Gastroesophageal sphincter (tissue), 4 donors: ENCODE data around the gene ADAMTS4. TPM values are rescaled to one million over a fixed set of nuclear protein-coding genes. Genes with fewer than 3 reads are reported as not detected.

Source experiments
- ATAC-seq: fragments of 150-250 bp; one replicate; pipeline ENCODE4 v1.9.1; 2016; ENCODE audit warnings: mild to moderate bottlenecking, moderate library complexity
- H3K27ac ChIP-seq, 4 donors: fragments of 200-600 bp; sonication (generic) in 3 of 4; 1 replicate in 3 of 4; 2 replicates in 1 of 4; pipeline ENCODE4 v1.5.1; 2016 to 2019
- H3K27me3 ChIP-seq: fragments of 200-600 bp; sonication (generic); one replicate; pipeline ENCODE4 v1.5.1; 2019
- H3K36me3 ChIP-seq, 2 donors: fragments of 200-600 bp; sonication (generic); one replicate each; pipeline ENCODE4 v1.5.1; 2019; ENCODE audit warnings: control low read depth in 1 of 2
- H3K4me1 ChIP-seq, 3 donors: fragments of 200-600 bp; sonication (generic); 1 replicate in 2 of 3; 2 replicates in 1 of 3; pipeline ENCODE4 v1.5.1; 2016 to 2019; ENCODE audit warnings: control low read depth in 2 of 3
- H3K4me3 ChIP-seq, 2 donors: fragments of 200-600 bp; sonication (generic); one replicate each; pipeline ENCODE4 v1.5.1; 2019; ENCODE audit warnings: mild to moderate bottlenecking in 1 of 2, moderate library complexity in 1 of 2
- H3K9me3 ChIP-seq, 3 donors: fragments of 200-600 bp; sonication (generic); one replicate each; pipeline ENCODE4 v1.5.1; 2017 to 2019; ENCODE audit warnings: control low read depth in 2 of 3
- CTCF ChIP-seq, 4 experiments: fragments of 200-600 bp in 2 of 4; fragments of 450-650 bp in 2 of 4; sonication (generic) in 1 of 4; IDR thresholded peaks; one replicate each; pipeline ENCODE4 v1.5.1; 2017 to 2019; ENCODE audit warnings: antibody characterized with exemption in 4 of 4, mild to moderate bottlenecking in 2 of 4, moderate library complexity in 2 of 4
- EP300 ChIP-seq: sonication (generic); formaldehyde crosslinking; IDR thresholded peaks from one replicate; pipeline ENCODE4 v1.6.1; 2017; ENCODE audit warnings: antibody characterized with exemption, mild to moderate bottlenecking
- POLR2A ChIP-seq, 2 donors: fragments of 450-650 bp; IDR thresholded peaks; one replicate each; pipeline ENCODE4 v1.6.1; 2017; ENCODE audit warnings: antibody characterized with exemption in 2 of 2, mild to moderate bottlenecking in 2 of 2, moderate library complexity in 1 of 2
- POLR2AphosphoS5 ChIP-seq: sonication (generic); formaldehyde crosslinking; IDR thresholded peaks from one replicate; pipeline ENCODE4 v1.6.1; 2017; ENCODE audit warnings: antibody characterized with exemption
- WGBS, 2 donors: methylation state at CpG; one replicate each; pipeline ENCODE4 v1.1.5; 2018; ENCODE audit warnings: low coverage in 1 of 2; 5-methylcytosine and 5-hydroxymethylcytosine counted together
- total RNA-seq, 4 donors: library from RNA; depleted of rRNA; stranded (reverse); fragments of >200 nt; gene quantifications; one replicate each; pipeline ENCODE4 v1.1.0, GENCODE V29; 2016

The ADAMTS4 gene
- total RNA-seq, 4 donors from 2014 or later: 3.7 to 60.6 (median 6.7) TPM

- Histone ChIP-seq H3K27me3 (no peaks in the 10 kb centered on the region), H3K9me3 (no peaks in the 10 kb centered on the region), H3K4me3 (peak within 1 kb of the TSS; percentile 56 to 81), H3K36me3 (peaks cover 0 to 30% of the 10 kb centered on the region in 2 donors), H3K27ac (peak within 1 kb of the TSS; percentile 94 to 97 (median 96)), H3K4me1 (peaks cover 0 to 92% (median 49%) of the 10 kb centered on the region in 3 donors)
- TF ChIP-seq POLR2A (IDR thresholded peaks at IDR 0.05) (peak; percentile 51 to 60), CTCF (IDR thresholded peaks at IDR 0.05) (no peak), EP300 (no peak), POLR2AphosphoS5 (peak; percentile 79)
- 0% methylated on average over 13 to 16 of the region's 53 CpGs for WGBS, 2 donors
- peak; percentile 90 for ATAC-seq
Measured at GRCh38 chr1:161201836-161202712, 3.2 kb upstream of the ADAMTS4 start, which contains the start of gene NDUFS2. TSS of gene NDUFS2 (plus strand) at chr1:161202367. CDS start at chr1:161202386, 19 bp downstream.

- TF ChIP-seq EP300 (no peak), CTCF (IDR thresholded peaks at IDR 0.05) (no peak), POLR2AphosphoS5 (peak; percentile 50), POLR2A (IDR thresholded peaks at IDR 0.05) (no peak)
- H3K9me3 ChIP-seq: no peaks in the 10 kb centered on the region
- H3K27ac ChIP-seq: peak overlapping the region; percentile 94 to 97 (median 96)
- H3K36me3 ChIP-seq: peaks cover 0 to 21% of the 10 kb centered on the region in 2 donors
- 8% methylated on average over 12 of the region's 13 CpGs; no CpG with 5 or more reads in 1 of the 2 donors for WGBS, 2 donors
- H3K4me3 ChIP-seq: peak overlapping the region; percentile 31 to 81
- H3K4me1 ChIP-seq: peaks cover 0 to 92% (median 49%) of the 10 kb centered on the region in 3 donors
- ATAC-seq: peak; percentile 50
- H3K27me3 ChIP-seq: no peaks in the 10 kb centered on the region
Measured at GRCh38 chr1:161200992-161201835, 2.4 kb upstream of the ADAMTS4 start.

GRCh38 chr1:161200421-161200991 lies 1.7 kb upstream of the ADAMTS4 start:
- TF ChIP-seq POLR2AphosphoS5: no peak
- TF ChIP-seq EP300: no peak
- TF ChIP-seq POLR2A (IDR thresholded peaks at IDR 0.05): no peak
- TF ChIP-seq CTCF (IDR thresholded peaks at IDR 0.05): no peak
- H3K4me3 ChIP-seq: peak overlapping the region in 1 of 2 donors; percentile 81
- peaks cover 0 to 17% of the 10 kb centered on the region in 2 donors for H3K36me3 ChIP-seq
- ATAC-seq: no peak
- peak overlapping the region; percentile 94 to 97 (median 96) for H3K27ac ChIP-seq
- H3K9me3 ChIP-seq: no peaks in the 10 kb centered on the region
- H3K4me1 ChIP-seq: peaks cover 0 to 92% (median 49%) of the 10 kb centered on the region in 3 donors
- H3K27me3 ChIP-seq: no peaks in the 10 kb centered on the region
- WGBS, 2 donors: 53 to 67% methylated on average over 2 to 3 of the region's 5 CpGs

- Histone ChIP-seq H3K27ac (peak overlapping the region in 3 of 4 donors; percentile 94 to 96 (median 96)), H3K9me3 (no peaks in the 10 kb centered on the region), H3K27me3 (no peaks in the 10 kb centered on the region), H3K4me1 (peaks cover 0 to 91% (median 49%) of the 10 kb centered on the region in 3 donors), H3K36me3 (peaks cover 0 to 15% of the 10 kb centered on the region in 2 donors), H3K4me3 (no peak overlapping the region)
- ATAC-seq: no peak
- TF ChIP-seq CTCF (IDR thresholded peaks at IDR 0.05) (no peak), POLR2AphosphoS5 (no peak), EP300 (no peak), POLR2A (IDR thresholded peaks at IDR 0.05) (no peak)
- 28 to 65% methylated on average over 4 to 5 of the region's 5 CpGs for WGBS, 2 donors
Measured at GRCh38 chr1:161199506-161200139, 769 bp upstream of the ADAMTS4 start.
